ENCODE measurements around the gene HSD17B12. TPM values are rescaled to one million over a fixed set of nuclear protein-coding genes. Genes with fewer than 3 reads are reported as not detected.

Gene HSD17B12
- polyA plus RNA-seq, 4 donors = 78.6 to 89.6 (median 85.2) TPM

GRCh38 chr11:43797337-43797736 lies 116.8 kb downstream of the HSD17B12 start:
- DNase-seq (ENCODE audit: low read depth in 4 of 4, low spot score in 2 of 4) = no peak

- no peak for DNase-seq (ENCODE audit: low read depth in 4 of 4, low spot score in 2 of 4)
Measured at GRCh38 chr11:43797866-43798265, 117.3 kb downstream of the HSD17B12 start.

GRCh38 chr11:43802509-43802908 lies 122.0 kb downstream of the HSD17B12 start:
- no peak for DNase-seq (ENCODE audit: low read depth in 4 of 4, low spot score in 2 of 4)

- no peak for DNase-seq (ENCODE audit: low read depth in 4 of 4, low spot score in 2 of 4)
Measured at GRCh38 chr11:43803766-43804165, 123.2 kb downstream of the HSD17B12 start.

GRCh38 chr11:43806976-43807375 lies 126.4 kb downstream of the HSD17B12 start:
- DNase-seq (ENCODE audit: low read depth in 4 of 4, low spot score in 2 of 4) = no peak

GRCh38 chr11:43810929-43811596 lies 130.5 kb downstream of the HSD17B12 start:
- DNase-seq (ENCODE audit: low read depth in 4 of 4, low spot score in 2 of 4) = no peak

GRCh38 chr11:43812471-43812870 lies 131.9 kb downstream of the HSD17B12 start:
- DNase-seq (ENCODE audit: low read depth in 4 of 4, low spot score in 2 of 4) = no peak

GRCh38 chr11:43818220-43818619 lies 137.7 kb downstream of the HSD17B12 start:
- no peak for DNase-seq (ENCODE audit: low read depth in 4 of 4, low spot score in 2 of 4)

- DNase-seq (ENCODE audit: low read depth in 4 of 4, low spot score in 2 of 4) = no peak
Measured at GRCh38 chr11:43819926-43820325, 139.4 kb downstream of the HSD17B12 start.

GRCh38 chr11:43823316-43823715 lies 142.8 kb downstream of the HSD17B12 start:
- DNase-seq (ENCODE audit: low read depth in 4 of 4, low spot score in 2 of 4) = no peak

- no peak for DNase-seq (ENCODE audit: low read depth in 4 of 4, low spot score in 2 of 4)
Measured at GRCh38 chr11:43823851-43824250, 143.3 kb downstream of the HSD17B12 start.

- DNase-seq (ENCODE audit: low read depth in 4 of 4, low spot score in 2 of 4) = no peak
Measured at GRCh38 chr11:43825217-43825816, 144.8 kb downstream of the HSD17B12 start.

- no peak for DNase-seq (ENCODE audit: low read depth in 4 of 4, low spot score in 2 of 4)
Measured at GRCh38 chr11:43830928-43831440, 150.4 kb downstream of the HSD17B12 start.

- no peak for DNase-seq (ENCODE audit: low read depth in 4 of 4, low spot score in 2 of 4)
Measured at GRCh38 chr11:43832536-43832935, 152.0 kb downstream of the HSD17B12 start.

- DNase-seq (ENCODE audit: low read depth in 4 of 4, low spot score in 2 of 4) = no peak
Measured at GRCh38 chr11:43833657-43834073, 153.1 kb downstream of the HSD17B12 start.

GRCh38 chr11:43834286-43834685 lies 153.7 kb downstream of the HSD17B12 start:
- no peak for DNase-seq (ENCODE audit: low read depth in 4 of 4, low spot score in 2 of 4)

- no peak for DNase-seq (ENCODE audit: low read depth in 4 of 4, low spot score in 2 of 4)
Measured at GRCh38 chr11:43835104-43835503, 154.6 kb downstream of the HSD17B12 start.

GRCh38 chr11:43837879-43838278 lies 157.3 kb downstream of the HSD17B12 start:
- DNase-seq (ENCODE audit: low read depth in 4 of 4, low spot score in 2 of 4) = no peak

GRCh38 chr11:43842021-43842420 lies 161.5 kb downstream of the HSD17B12 start:
- DNase-seq (ENCODE audit: low read depth in 4 of 4, low spot score in 2 of 4) = no peak

GRCh38 chr11:43845816-43846215 lies 165.3 kb downstream of the HSD17B12 start:
- DNase-seq (ENCODE audit: low read depth in 4 of 4, low spot score in 2 of 4) = no peak

GRCh38 chr11:43852057-43852636 lies 171.6 kb downstream of the HSD17B12 start:
- peak in 2 of 4 donors; percentile 38 to 58 for DNase-seq (ENCODE audit: low read depth in 4 of 4, low spot score in 2 of 4)

- DNase-seq (ENCODE audit: low read depth in 4 of 4, low spot score in 2 of 4) = no peak
Measured at GRCh38 chr11:43853781-43854180, 173.2 kb downstream of the HSD17B12 start.

Data from left renal cortex interstitium (tissue), 4 donors.